GM21737 (cell line): ENCODE data around the gene AUTS2.

Experiments
- ATAC-seq: cut with Tn5 transposase; IDR thresholded peaks from one replicate; pipeline ENCODE4 v1.9.1; 2021; ENCODE audit warnings: mild to moderate bottlenecking, moderate library complexity; ENCODE audit not compliant: unreplicated experiment

Gene AUTS2

GRCh38 chr7:69813637-69814240 is 215.5 kb downstream of the AUTS2 start:
- ATAC-seq, result no peak

GRCh38 chr7:69814421-69814962 is 216.2 kb downstream of the AUTS2 start:
- no peak for ATAC-seq

- no peak for ATAC-seq
Observed at GRCh38 chr7:69816501-69816900, 218.2 kb downstream of the AUTS2 start.

- ATAC-seq, result no peak
Observed at GRCh38 chr7:69817121-69817520, 218.8 kb downstream of the AUTS2 start.

- ATAC-seq, result no peak
Observed at GRCh38 chr7:69817841-69818635, 219.8 kb downstream of the AUTS2 start.

- no peak for ATAC-seq
Observed at GRCh38 chr7:69818636-69819332, 220.5 kb downstream of the AUTS2 start.

- ATAC-seq, result no peak
Observed at GRCh38 chr7:69819333-69819705, 221.0 kb downstream of the AUTS2 start.

- no peak for ATAC-seq
Observed at GRCh38 chr7:69820479-69821192, 222.4 kb downstream of the AUTS2 start.

- ATAC-seq, result no peak
Observed at GRCh38 chr7:69822386-69822785, 224.1 kb downstream of the AUTS2 start.

- ATAC-seq, result no peak
Observed at GRCh38 chr7:69823151-69823744, 225.0 kb downstream of the AUTS2 start.

- ATAC-seq, result no peak
Observed at GRCh38 chr7:69825113-69825972, 227.1 kb downstream of the AUTS2 start.

GRCh38 chr7:69826283-69826682 is 228.0 kb downstream of the AUTS2 start:
- no peak for ATAC-seq

GRCh38 chr7:69827140-69827539 is 228.9 kb downstream of the AUTS2 start:
- ATAC-seq, result no peak

- no peak for ATAC-seq
Observed at GRCh38 chr7:69827558-69827957, 229.3 kb downstream of the AUTS2 start.

GRCh38 chr7:69832356-69832755 is 234.1 kb downstream of the AUTS2 start:
- no peak for ATAC-seq

- ATAC-seq, result no peak
Observed at GRCh38 chr7:69833964-69834363, 235.7 kb downstream of the AUTS2 start.

GRCh38 chr7:69836702-69837101 is 238.4 kb downstream of the AUTS2 start:
- ATAC-seq, result no peak

GRCh38 chr7:69837387-69838068 is 239.3 kb downstream of the AUTS2 start:
- ATAC-seq, result no peak

- peak; percentile 49 for ATAC-seq
Observed at GRCh38 chr7:69839782-69840181, 241.5 kb downstream of the AUTS2 start.
